AG09309 (cell line): ENCODE data around the gene FETUB.
"Not testable (repeated sequence)": the region's sequence is repeated elsewhere in the genome, so short reads cannot be mapped to it uniquely, and the experiment has no call there.

ENCODE experiments used
- DNase-seq: peaks from one replicate; pipeline ENCODE4 v3.0.0-alpha.2; 2010; ENCODE audit warnings: low read depth
- H3K4me3 ChIP-seq: 2 replicates; pipeline ENCODE4 v1.5.1; 2011; ENCODE audit warnings: mild to moderate bottlenecking, low read depth, low read length, moderate library complexity; ENCODE audit not compliant: control insufficient read depth
- CTCF ChIP-seq: IDR thresholded peaks from 2 replicates; pipeline ENCODE4 v1.5.1; 2011; ENCODE audit warnings: mild to moderate bottlenecking, low read depth, low read length, inconsistent platforms; ENCODE audit not compliant: insufficient read depth, control insufficient read depth; ENCODE audit errors: missing control alignments

Gene FETUB

DNA sequence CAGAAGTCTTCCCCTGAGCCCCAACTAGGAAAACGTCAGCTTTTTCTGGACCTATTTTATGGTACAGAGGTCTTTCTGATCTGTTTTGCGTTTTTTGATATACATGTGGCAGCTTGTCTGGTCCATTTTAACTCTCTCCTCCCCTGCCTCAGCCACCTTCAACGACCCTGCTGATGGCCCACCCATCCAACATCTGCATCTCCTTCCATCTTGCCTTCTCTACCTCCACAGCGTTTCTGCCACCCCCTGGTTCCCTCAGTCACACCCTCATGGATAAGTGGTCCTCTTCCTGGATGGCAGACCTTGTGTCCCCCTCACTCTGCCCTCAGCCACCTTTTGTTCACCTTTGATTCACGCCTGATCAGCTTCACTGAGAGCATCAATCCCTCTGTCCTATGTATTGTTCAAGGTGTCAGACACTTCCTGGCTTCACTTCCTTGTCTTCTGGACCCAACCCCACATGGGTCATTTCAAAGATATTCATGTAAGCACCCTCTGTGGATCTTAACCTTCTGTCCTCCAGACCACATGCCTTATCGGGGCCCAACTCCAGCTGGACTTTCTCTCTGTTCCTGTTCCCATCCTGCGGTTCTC is 13.8 kb upstream of the FETUB start:
- no peak for DNase-seq
- TF ChIP-seq CTCF: no peak
- no peak overlapping the region for H3K4me3 ChIP-seq

DNA sequence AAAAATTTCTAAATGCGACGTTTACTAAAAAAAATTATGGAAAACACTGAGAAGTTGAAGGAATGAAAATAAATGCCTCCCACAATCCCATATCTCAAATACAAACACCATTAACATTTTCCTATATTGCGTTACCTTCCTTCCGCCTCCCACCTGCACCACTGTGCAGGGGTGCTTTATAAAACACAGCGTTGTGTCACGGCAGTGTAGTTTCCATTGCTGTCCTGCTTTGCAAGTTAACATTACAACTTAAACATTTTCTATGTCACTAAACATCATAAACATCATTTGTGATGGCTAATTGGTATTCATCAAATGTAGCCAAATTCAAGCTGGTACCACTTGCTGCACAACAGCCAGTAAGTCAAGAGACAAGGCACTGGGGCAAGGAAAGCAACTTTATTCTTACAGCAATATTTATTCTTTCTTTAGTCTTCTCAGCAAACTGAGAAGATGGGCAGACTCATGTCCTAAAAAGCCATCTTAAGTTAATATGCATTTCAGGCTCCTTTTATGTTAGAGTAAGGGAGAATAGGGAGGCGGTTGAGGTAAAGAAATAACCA is 12.3 kb upstream of the FETUB start:
- no peak overlapping the region for H3K4me3 ChIP-seq
- DNase-seq: no peak
- no peak for TF ChIP-seq CTCF

- no peak overlapping the region for H3K4me3 ChIP-seq
- DNase-seq: no peak
- no peak for TF ChIP-seq CTCF
Measured at GRCh38 chr3:186628756-186629155, 11.4 kb upstream of the FETUB start.

- no peak for DNase-seq
- TF ChIP-seq CTCF: no peak
- no peak overlapping the region for H3K4me3 ChIP-seq
Measured at GRCh38 chr3:186630950-186631641, 9.1 kb upstream of the FETUB start.

GRCh38 chr3:186633481-186633880 is 6.7 kb upstream of the FETUB start:
- DNase-seq: no peak
- H3K4me3 ChIP-seq: no peak overlapping the region
- TF ChIP-seq CTCF: no peak

GRCh38 chr3:186634207-186634606 is 6.0 kb upstream of the FETUB start:
- DNase-seq: not testable (repeated sequence)

GRCh38 chr3:186635532-186635931 is 4.7 kb upstream of the FETUB start:
- no peak for DNase-seq

More at GRCh38 chr3:186634207-186634606, 6.0 kb upstream of the FETUB start:
- H3K4me3 ChIP-seq: not testable (repeated sequence)

More at GRCh38 chr3:186635532-186635931, 4.7 kb upstream of the FETUB start:
- no peak for TF ChIP-seq CTCF
- H3K4me3 ChIP-seq: no peak overlapping the region
